Astrocyte of the cerebellum (primary cell): ENCODE results near the gene ERLIN1.

Experiments
- DNase-seq: peaks from one replicate; pipeline ENCODE4 v3.0.0-alpha.2; 2011; ENCODE audit warnings: low read depth
- H3K4me3 ChIP-seq: 2 replicates; pipeline ENCODE4 v1.5.1; 2011; ENCODE audit warnings: mild to moderate bottlenecking, low read depth, low read length, moderate library complexity
- in situ Hi-C: cut with HindIII; loops from 2 replicates; pipeline ENCODE4 v1.10.0; 2017; ENCODE audit warnings: low sequenced_read_pairs
- TF ChIP-seq, protein P1 (sequence below): IDR thresholded peaks from 2 replicates; pipeline ENCODE4 v1.5.1; 2012; ENCODE audit warnings: low read length, low read depth, moderate library complexity, mild to moderate bottlenecking; ENCODE audit errors: missing control alignments

Gene ERLIN1

DNA sequence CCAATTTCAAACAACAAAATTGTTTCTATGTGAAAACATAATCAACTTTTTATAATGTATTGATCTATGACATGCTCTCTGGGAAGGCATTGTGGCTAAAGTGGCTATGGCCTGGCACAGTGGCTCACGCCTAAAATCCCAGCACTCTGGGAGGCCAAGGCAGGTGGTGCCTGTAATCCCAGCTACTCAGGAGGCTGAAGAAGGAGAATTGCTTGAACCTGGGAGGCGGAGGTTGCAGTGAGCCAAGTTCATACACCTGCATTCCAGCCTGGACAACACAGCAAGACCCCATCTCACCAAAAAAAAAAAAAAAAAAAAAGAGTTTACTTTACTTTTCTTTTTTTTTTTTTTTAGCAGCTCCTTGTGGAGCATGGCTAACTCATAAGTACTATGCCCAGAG, 65.3 kb downstream of the ERLIN1 start:
- TF ChIP-seq, protein P1, sequence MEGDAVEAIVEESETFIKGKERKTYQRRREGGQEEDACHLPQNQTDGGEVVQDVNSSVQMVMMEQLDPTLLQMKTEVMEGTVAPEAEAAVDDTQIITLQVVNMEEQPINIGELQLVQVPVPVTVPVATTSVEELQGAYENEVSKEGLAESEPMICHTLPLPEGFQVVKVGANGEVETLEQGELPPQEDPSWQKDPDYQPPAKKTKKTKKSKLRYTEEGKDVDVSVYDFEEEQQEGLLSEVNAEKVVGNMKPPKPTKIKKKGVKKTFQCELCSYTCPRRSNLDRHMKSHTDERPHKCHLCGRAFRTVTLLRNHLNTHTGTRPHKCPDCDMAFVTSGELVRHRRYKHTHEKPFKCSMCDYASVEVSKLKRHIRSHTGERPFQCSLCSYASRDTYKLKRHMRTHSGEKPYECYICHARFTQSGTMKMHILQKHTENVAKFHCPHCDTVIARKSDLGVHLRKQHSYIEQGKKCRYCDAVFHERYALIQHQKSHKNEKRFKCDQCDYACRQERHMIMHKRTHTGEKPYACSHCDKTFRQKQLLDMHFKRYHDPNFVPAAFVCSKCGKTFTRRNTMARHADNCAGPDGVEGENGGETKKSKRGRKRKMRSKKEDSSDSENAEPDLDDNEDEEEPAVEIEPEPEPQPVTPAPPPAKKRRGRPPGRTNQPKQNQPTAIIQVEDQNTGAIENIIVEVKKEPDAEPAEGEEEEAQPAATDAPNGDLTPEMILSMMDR, result no peak
- no peak overlapping the region for H3K4me3 ChIP-seq
- no peak for DNase-seq
- in situ Hi-C loops, result no loop called here

DNA sequence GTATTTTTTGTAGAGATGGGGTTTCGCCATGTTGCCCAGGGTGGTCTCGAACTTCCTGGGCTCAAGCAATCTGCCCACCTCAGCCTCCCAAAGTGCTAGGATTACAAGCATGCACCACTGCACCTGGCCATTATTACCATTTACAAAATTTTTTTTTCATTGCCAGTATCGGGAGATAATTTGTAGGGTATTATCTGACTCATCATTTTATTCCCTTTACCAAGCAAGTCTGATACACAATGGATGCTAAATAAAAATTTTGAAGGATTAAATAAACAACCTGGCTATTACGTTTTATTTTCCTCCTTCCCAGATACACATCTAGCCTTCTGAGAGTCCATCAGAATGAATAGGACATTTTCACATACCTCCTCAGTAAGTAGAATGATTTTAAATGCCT, 66.1 kb downstream of the ERLIN1 start:
- TF ChIP-seq, protein P1, result no peak
- DNase-seq, result no peak
- in situ Hi-C loops, result no loop called here
- H3K4me3 ChIP-seq, result no peak overlapping the region

DNA sequence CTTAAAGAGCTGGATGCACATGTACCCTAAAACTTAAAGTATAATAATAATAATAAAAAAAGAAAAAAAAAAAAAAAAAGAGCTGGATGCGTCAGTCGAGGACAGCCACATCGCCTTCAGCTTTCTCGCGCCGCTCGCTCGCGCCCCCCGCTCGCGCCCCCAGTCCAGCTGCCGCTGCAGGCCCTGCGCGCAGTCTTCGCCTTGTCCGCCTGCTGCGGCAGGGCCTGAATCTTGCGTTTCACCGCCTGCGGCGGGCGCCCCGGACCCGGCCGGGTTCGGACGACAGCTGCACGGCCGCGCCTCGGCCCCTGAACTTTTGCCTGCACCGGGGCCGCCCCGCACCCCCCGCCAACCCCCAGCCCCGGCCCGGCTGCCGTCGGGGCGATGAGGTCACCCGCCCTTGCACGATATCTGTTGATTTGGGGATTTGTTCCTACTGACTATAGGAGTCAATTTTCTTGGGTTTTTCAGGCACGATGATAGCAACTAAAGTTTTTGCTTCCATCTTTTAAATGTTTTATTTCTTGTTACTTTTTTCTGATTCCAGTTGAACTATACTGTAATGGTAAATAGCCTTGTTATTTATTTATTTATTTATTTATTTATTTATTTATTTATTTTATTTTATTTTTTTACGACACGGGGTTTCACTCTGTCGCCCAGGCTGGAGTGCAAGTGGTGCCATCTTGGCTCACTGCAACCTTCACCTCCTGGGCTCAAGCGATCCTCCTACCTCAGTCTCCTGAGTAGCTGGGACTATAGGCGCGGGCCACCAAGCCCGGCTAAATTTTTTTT, 70.7 kb downstream of the ERLIN1 start:
- TF ChIP-seq, protein P1, result no peak
- no peak for DNase-seq
- H3K4me3 ChIP-seq, result peak overlapping the region; percentile 9
- in situ Hi-C loops, result no loop called here

DNA sequence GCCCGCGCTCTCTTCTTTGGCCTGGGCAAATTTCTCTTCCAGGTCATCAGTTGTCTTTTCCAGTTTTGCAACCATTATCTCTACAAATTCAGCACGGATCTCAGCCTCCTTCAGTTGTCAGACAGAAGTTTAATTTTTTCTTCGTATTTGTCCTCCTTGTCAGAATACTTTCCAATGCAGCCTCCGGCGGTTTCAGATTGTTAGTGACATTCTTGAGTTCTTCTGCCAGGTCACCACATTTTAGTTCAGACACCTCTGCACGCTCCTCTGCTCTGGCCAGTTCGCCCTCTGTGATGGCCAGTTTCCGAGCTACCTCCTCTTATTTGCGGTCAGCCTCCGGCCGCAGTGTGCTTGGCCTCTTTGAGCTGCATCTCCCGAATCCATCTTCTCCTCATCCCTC, 71.4 kb downstream of the ERLIN1 start:
- in situ Hi-C loops, result no loop called here
- DNase-seq, result no peak
- TF ChIP-seq, protein P1, result no peak
- no peak overlapping the region for H3K4me3 ChIP-seq

DNA sequence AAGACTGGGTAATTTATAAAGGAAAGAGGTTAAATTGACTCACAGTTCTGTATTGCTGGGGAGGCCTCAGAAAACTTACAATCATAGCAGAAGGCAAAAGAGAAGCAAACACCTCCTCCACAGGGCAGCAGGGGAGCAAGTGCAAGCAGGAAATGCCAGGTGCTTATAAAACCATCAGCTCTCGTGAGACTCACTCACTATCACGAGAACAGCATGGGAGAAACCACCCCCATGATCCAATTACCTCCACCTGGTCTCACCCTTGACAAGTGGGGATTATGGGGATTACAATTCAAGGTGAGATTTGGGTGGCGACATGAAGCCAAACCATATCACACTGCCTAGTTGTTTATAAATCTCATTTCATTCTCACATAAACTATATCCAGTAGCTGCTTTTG, 76.2 kb downstream of the ERLIN1 start:
- DNase-seq, result no peak
- H3K4me3 ChIP-seq, result no peak overlapping the region
- in situ Hi-C loops, result no loop called here
- TF ChIP-seq, protein P1, result no peak

DNA sequence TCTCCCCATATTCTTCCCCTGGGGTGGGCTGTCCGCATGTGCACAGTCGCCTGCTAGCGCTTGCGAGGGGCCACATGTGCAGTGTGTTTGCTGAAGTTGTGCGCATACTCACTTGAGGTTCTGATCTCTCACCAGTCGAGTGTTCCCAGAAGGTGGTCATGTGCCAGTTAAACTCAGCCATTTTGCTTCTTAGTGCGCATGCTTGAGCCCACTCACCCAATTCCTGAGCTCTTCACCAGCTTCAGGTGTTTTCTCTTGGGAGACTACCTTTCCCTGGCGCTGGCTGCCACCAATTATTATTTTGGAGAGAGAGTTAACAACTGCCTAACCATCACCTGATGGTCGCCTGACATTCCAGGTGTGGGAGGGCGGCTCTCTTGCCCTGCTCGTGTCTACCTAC, 79.0 kb downstream of the ERLIN1 start:
- DNase-seq, result no peak
- in situ Hi-C loops, result no loop called here
- no peak overlapping the region for H3K4me3 ChIP-seq
- TF ChIP-seq, protein P1, result no peak

DNA sequence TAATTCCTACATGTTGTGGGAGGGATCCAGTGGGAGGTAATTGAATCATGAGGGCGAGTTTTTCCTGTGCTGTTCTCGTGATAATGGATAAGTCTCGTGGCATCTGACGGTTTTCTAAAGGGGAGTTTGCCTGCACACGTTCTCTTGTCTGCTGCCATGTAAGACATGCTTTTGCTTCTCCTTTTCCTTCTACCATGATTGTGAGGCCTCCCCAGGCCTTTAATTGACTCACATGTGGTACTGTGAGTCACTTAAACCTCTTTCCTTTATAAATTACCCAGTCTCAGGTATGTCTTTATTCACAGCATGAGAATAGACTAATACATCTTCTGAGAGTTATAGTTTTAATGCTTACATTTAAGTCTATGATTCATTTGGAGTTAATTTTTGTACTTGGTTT, 81.5 kb downstream of the ERLIN1 start:
- H3K4me3 ChIP-seq, result no peak overlapping the region
- DNase-seq, result no peak
- TF ChIP-seq, protein P1, result no peak
- in situ Hi-C loops, result no loop called here
